Tibial artery (tissue), 4 donors: ENCODE results near the gene PITPNM2.

Source experiments
- DNase-seq, 2 donors: peaks; one replicate each; pipeline ENCODE4 v3.0.0-alpha.2; 2019
- H3K27ac ChIP-seq, 2 donors: fragments of 200-600 bp; sonication (generic) in 1 of 2; 1 replicate in 1 of 2; 2 replicates in 1 of 2; pipeline ENCODE4 v1.5.1; 2018 to 2019; ENCODE audit warnings: mild to moderate bottlenecking in 1 of 2
- H3K27me3 ChIP-seq, 2 donors: fragments of 200-600 bp; sonication (generic) in 1 of 2; one replicate each; pipeline versions ENCODE4 v1.5.1 to v1.6.0; 2016 to 2019
- H3K36me3 ChIP-seq, 3 donors: fragments of 200-600 bp; sonication (generic) in 2 of 3; one replicate each; pipeline ENCODE4 v1.5.1; 2016 to 2019; ENCODE audit warnings: mild to moderate bottlenecking in 2 of 3
- H3K4me1 ChIP-seq, 4 donors: fragments of 200-600 bp; sonication (generic) in 2 of 4; 1 replicate in 3 of 4; 2 replicates in 1 of 4; pipeline ENCODE4 v1.5.1; 2016 to 2019
- H3K4me3 ChIP-seq, 2 donors: fragments of 200-600 bp; sonication (generic) in 1 of 2; 1 replicate in 1 of 2; 2 replicates in 1 of 2; pipeline ENCODE4 v1.5.1; 2018 to 2019; ENCODE audit warnings: mild to moderate bottlenecking in 2 of 2
- H3K9me3 ChIP-seq, 3 donors: fragments of 200-600 bp; sonication (generic) in 1 of 3; one replicate each; pipeline ENCODE4 v1.5.1; 2016 to 2019
- intact Hi-C: fragments of 100-400 bp; cut with DNase I; formaldehyde crosslinking; loops from one replicate; pipeline ENCODE4 v1.15.0; 2023; ENCODE audit warnings: low total_unique reads
- TF ChIP-seq, protein P1 (sequence below), 2 experiments: fragments of 200-600 bp in 1 of 2; fragments of 450-650 bp in 1 of 2; IDR thresholded peaks; one replicate each; pipeline ENCODE4 v1.5.1; 2017 to 2019; ENCODE audit warnings: antibody characterized with exemption in 2 of 2, mild to moderate bottlenecking in 1 of 2, moderate library complexity in 1 of 2

Gene PITPNM2

DNA sequence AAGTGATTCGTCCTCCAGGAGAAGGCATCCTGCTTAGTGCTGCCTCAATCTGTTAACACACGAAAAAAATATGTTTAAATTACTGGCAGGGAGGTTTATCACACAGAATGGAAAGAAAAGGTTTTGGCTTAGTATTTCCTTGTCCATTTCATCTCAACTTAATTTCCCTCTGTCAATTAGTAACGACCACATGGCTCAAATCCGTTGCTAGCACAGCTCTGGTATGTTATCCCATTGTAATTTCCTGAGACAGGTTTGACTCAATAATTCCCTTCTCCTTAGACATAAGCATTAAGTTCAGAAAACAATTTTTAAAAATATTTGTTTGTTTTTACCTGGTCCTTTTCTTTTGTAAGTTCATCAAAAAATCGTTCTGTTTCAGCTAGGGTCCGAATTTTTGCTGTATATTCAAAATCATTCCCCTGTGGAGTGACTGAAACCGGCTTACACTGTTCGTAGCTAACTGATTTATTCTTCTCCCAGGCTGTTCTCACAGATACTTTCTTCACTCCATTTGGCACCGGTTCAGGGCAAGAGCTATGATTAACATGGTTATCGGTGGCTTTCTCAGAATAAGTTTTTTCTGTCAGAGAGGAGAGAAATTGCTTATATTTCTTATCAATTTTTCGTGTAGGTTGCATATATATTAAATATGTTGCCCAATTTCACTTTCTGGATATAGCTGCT is 10.1 kb upstream of the PITPNM2 start:
- TF ChIP-seq, protein P1, sequence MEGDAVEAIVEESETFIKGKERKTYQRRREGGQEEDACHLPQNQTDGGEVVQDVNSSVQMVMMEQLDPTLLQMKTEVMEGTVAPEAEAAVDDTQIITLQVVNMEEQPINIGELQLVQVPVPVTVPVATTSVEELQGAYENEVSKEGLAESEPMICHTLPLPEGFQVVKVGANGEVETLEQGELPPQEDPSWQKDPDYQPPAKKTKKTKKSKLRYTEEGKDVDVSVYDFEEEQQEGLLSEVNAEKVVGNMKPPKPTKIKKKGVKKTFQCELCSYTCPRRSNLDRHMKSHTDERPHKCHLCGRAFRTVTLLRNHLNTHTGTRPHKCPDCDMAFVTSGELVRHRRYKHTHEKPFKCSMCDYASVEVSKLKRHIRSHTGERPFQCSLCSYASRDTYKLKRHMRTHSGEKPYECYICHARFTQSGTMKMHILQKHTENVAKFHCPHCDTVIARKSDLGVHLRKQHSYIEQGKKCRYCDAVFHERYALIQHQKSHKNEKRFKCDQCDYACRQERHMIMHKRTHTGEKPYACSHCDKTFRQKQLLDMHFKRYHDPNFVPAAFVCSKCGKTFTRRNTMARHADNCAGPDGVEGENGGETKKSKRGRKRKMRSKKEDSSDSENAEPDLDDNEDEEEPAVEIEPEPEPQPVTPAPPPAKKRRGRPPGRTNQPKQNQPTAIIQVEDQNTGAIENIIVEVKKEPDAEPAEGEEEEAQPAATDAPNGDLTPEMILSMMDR (IDR thresholded peaks at IDR 0.05), result no peak

DNA sequence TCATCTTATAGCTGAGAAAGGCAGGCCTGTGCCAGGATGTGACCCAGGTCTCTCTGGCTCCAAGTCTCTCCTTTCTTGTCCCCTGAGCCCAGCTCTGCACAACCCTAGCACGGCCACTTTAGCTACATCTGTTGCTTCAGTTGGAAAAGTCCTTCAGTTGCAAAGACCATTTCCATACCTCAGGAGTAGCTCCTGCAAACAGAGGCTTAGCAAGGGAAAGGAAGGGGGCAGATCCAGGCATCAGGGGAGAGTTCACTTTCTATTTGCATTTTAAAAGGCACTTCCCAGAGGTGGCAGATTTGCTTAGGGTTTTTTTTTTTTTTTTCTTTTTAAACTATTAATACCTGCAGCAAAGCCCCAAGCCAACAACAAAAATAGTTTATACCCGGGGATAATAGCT is 3.0 kb upstream of the PITPNM2 start:
- TF ChIP-seq, protein P1 (IDR thresholded peaks at IDR 0.05), result no peak
- H3K27me3 ChIP-seq, result no peaks in the 10 kb centered on the region
- no peak for DNase-seq
- intact Hi-C loops, result loop anchor here (5.0 to 10.0 kb wide), 2 partner anchors 81 to 92 kb away; partner anchors contain the start of genes MPHOSPH9 and MTRFR
- H3K36me3 ChIP-seq, result no peaks in the 10 kb centered on the region
- H3K4me3 ChIP-seq, result no peak overlapping the region
- peaks cover 0 to 19% (median 19%) of the 10 kb centered on the region in 4 donors for H3K4me1 ChIP-seq
- H3K27ac ChIP-seq, result no peak overlapping the region
- no peaks in the 10 kb centered on the region for H3K9me3 ChIP-seq

More for the DNA sequence above, 10.1 kb upstream of the PITPNM2 start:
- no peaks in the 10 kb centered on the region for H3K4me1 ChIP-seq
- H3K36me3 ChIP-seq, result peaks cover 0 to 27% (median 9%) of the 10 kb centered on the region in 3 donors
- no peak overlapping the region for H3K27ac ChIP-seq
- H3K4me3 ChIP-seq, result no peak overlapping the region
- H3K9me3 ChIP-seq, result no peaks in the 10 kb centered on the region
- no peaks in the 10 kb centered on the region for H3K27me3 ChIP-seq
- DNase-seq, result no peak
- intact Hi-C loops, result no loop called here

DNA sequence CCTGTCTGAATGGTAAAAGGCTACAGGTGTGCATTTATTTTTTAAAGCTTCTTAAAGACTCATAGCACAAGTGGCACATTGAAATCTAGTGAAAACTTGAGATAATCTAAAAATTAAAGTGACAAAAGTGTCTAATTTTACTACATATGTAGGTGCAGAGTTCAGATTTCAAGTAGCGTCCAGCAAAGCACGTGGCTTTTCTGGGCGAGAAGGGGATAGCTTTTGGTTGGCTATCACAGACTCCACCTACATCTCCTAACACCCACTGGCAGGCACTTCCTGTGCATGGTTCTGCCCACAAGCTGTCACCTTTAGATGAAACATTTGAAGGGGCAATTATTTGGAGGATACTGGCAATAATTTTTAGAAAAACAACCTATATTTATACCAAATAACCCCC is 1.9 kb upstream of the PITPNM2 start:
- Histone ChIP-seq H3K9me3 (no peaks in the 10 kb centered on the region), H3K27ac (no peak overlapping the region), H3K27me3 (no peaks in the 10 kb centered on the region), H3K36me3 (no peaks in the 10 kb centered on the region), H3K4me1 (peaks cover 0 to 19% (median 19%) of the 10 kb centered on the region in 4 donors), H3K4me3 (no peak overlapping the region)
- intact Hi-C loops, result loop anchor here (5.0 to 10.0 kb wide), 2 partner anchors 82 to 91 kb away; partner anchors contain the start of genes MPHOSPH9 and MTRFR
- TF ChIP-seq, protein P1 (IDR thresholded peaks at IDR 0.05), result no peak
- DNase-seq, result no peak

DNA sequence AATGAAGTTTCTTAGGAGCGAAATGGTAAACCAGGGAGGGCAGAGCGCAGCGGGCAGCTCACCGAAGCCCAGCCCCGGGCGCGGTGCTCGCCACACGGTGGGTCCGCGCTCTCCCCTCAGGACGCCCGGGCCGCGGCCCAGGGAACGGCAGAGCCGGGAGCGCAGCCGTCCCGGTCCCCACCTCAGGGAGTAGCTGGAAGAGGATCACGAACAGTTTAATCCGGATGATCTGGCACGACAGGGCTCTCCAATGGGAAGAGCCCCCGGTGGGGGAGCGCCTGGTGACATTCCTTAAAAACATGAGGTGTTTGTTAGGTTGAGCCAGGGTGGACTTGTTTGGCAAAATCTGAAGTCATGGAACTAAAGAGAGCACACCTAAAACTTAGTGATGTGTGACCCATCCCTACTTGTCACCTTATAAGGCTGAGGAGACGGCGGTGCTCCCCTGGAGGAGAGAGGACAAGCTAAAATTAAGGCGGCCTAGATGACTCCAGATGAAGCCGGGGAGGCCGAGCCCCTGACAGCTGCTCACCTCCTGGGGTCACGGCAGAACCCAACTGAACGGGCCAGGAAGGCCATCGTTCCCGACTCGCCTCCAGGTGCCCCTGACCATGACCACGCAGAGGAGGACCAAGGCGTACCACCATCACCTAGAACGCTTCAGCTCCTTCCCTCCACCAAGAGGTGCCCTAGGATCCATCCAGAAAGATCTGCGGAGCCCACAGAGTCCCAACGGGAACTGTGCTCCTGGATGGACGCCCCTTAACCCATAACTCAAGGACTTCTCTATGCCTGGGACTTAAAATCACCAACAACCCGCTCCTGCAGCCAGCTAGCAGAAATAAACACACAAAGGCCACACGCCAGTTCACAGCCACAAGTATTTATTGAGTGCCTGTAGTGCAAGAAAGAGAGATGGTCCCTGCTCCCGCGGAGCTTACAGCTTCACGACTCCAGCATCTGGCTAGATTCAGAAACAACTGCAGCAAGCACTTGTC is 866 bp upstream of the PITPNM2 start:
- Histone ChIP-seq H3K9me3 (no peaks in the 10 kb centered on the region), H3K27ac (peak overlapping the region; percentile 85 to 91), H3K4me3 (peak overlapping the region; percentile 65 to 85), H3K27me3 (no peaks in the 10 kb centered on the region), H3K36me3 (no peaks in the 10 kb centered on the region), H3K4me1 (peaks cover 0 to 19% (median 19%) of the 10 kb centered on the region in 4 donors)
- intact Hi-C loops, result loop anchor here (2.0 to 10.0 kb wide), 3 partner anchors 83 to 109 kb away; partner anchors contain the start of genes MPHOSPH9 and MTRFR
- no peak for DNase-seq
- TF ChIP-seq, protein P1 (IDR thresholded peaks at IDR 0.05), result no peak

DNA sequence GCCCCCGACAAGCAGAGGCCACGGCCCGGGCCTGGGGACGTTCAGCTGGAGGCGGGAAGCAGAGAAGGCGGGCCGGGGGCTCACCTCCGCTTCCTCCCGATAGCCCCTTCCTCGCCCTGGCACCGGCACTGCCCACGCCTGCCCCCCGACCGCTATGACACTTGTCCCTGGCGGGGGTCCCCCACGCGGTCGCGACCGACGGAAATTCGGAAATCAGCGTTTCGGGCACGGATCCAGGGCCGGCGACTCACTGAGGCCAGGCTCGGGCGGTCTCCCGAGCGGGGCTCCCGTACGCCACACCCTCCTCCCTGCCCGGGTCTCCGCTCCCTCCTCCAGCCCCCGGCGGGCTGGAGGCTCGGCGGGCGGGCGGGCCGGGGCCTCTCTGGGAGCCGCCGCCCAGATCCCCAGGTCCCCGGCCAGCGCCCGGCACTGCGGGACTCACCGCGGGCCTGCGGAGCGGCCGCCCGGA is 581 bp downstream of the PITPNM2 start:
- TF ChIP-seq, protein P1 (IDR thresholded peaks at IDR 0.05), result no peak
- H3K4me1 ChIP-seq, result peaks cover 0 to 19% (median 19%) of the 10 kb centered on the region in 4 donors
- peak overlapping the region; percentile 76 to 81 for H3K27ac ChIP-seq
- H3K27me3 ChIP-seq, result no peaks in the 10 kb centered on the region
- peak in 1 of 2 donors; percentile 70 for DNase-seq
- intact Hi-C loops, result loop anchor here (2.0 to 10.0 kb wide), 3 partner anchors 84 to 108 kb away; partner anchors contain the start of genes MPHOSPH9 and MTRFR
- H3K9me3 ChIP-seq, result no peaks in the 10 kb centered on the region
- H3K4me3 ChIP-seq, result peak overlapping the region; percentile 65 to 85
- no peaks in the 10 kb centered on the region for H3K36me3 ChIP-seq
